ENCODE results near the gene HAGH.

DNA sequence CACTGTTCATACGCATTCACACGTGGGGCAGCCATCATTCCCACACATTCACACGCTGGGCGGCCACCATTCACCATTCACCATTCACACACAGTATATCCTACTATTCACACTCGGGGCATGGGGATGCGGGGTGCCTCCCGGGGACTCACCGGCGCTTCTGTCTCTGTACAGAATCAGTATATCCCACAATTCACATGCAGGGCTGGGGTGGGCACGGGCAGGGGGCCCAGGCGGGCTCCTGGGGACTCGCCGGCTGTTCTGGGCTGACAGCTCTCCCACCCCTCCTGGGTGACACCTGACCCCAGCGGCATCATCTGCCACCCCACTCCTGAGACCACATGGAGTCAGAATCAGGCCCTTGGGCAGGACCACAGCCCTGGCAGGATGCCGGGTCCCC lies 64.9 kb downstream of the HAGH start:
- TF ChIP-seq TOX (CRISPR knock-in tag; IDR thresholded peaks at IDR 0.05; ENCODE audit: borderline replicate concordance), result no peak
- no peak for TF ChIP-seq OSR1 (CRISPR knock-in tag; IDR thresholded peaks at IDR 0.05)
- TF ChIP-seq, protein P1, sequence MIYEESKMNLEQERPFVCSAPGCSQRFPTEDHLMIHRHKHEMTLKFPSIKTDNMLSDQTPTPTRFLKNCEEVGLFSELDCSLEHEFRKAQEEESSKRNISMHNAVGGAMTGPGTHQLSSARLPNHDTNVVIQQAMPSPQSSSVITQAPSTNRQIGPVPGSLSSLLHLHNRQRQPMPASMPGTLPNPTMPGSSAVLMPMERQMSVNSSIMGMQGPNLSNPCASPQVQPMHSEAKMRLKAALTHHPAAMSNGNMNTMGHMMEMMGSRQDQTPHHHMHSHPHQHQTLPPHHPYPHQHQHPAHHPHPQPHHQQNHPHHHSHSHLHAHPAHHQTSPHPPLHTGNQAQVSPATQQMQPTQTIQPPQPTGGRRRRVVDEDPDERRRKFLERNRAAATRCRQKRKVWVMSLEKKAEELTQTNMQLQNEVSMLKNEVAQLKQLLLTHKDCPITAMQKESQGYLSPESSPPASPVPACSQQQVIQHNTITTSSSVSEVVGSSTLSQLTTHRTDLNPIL (CRISPR knock-in tag; IDR thresholded peaks at IDR 0.05; ENCODE audit: low read depth), result no peak
- TF ChIP-seq, protein P2, sequence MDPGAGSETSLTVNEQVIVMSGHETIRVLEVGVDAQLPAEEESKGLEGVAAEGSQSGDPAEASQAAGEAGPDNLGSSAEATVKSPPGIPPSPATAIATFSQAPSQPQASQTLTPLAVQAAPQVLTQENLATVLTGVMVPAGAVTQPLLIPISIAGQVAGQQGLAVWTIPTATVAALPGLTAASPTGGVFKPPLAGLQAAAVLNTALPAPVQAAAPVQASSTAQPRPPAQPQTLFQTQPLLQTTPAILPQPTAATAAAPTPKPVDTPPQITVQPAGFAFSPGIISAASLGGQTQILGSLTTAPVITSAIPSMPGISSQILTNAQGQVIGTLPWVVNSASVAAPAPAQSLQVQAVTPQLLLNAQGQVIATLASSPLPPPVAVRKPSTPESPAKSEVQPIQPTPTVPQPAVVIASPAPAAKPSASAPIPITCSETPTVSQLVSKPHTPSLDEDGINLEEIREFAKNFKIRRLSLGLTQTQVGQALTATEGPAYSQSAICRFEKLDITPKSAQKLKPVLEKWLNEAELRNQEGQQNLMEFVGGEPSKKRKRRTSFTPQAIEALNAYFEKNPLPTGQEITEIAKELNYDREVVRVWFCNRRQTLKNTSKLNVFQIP (CRISPR knock-in tag; IDR thresholded peaks at IDR 0.05; ENCODE audit: borderline replicate concordance, low read depth), result no peak
- TF ChIP-seq, protein P3, sequence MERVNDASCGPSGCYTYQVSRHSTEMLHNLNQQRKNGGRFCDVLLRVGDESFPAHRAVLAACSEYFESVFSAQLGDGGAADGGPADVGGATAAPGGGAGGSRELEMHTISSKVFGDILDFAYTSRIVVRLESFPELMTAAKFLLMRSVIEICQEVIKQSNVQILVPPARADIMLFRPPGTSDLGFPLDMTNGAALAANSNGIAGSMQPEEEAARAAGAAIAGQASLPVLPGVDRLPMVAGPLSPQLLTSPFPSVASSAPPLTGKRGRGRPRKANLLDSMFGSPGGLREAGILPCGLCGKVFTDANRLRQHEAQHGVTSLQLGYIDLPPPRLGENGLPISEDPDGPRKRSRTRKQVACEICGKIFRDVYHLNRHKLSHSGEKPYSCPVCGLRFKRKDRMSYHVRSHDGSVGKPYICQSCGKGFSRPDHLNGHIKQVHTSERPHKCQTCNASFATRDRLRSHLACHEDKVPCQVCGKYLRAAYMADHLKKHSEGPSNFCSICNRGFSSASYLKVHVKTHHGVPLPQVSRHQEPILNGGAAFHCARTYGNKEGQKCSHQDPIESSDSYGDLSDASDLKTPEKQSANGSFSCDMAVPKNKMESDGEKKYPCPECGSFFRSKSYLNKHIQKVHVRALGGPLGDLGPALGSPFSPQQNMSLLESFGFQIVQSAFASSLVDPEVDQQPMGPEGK (CRISPR knock-in tag; IDR thresholded peaks at IDR 0.05; ENCODE audit: borderline replicate concordance), result no peak
